Caco-2 (cell line): ENCODE results near the gene PRR16. TPM values are rescaled to one million over a fixed set of nuclear protein-coding genes. Genes with fewer than 3 reads are reported as not detected.

Experiments
- BruUV-seq: library from RNA; stranded (reverse); fragments of 400-500 nt; replicated peaks from 2 replicates; lab custom pipeline; 2021; lab: Mats Ljungman, UMichigan
- CTCF ChIA-PET: fragments of 300-600 bp; sonication (Branson Sonifier 250); formaldehyde crosslinking; loops from one replicate; lab custom pipeline; 2022; ENCODE audit warnings: antibody characterized with exemption; lab: Charles Lee
- POLR2A ChIA-PET: fragments of 300-600 bp; sonication (Branson Sonifier 250); formaldehyde crosslinking; loops from one replicate; lab custom pipeline; 2022; ENCODE audit warnings: antibody characterized with exemption; lab: Charles Lee
- DNase-seq, 2 experiments: peaks; one replicate each; pipeline versions ENCODE4 v3.0.0 to v3.0.0-alpha.2; 2020 to 2022
- H3K27me3 ChIP-seq: replicated peaks from 2 replicates; pipeline ENCODE4 v1.6.0; 2011; ENCODE audit warnings: low read length; ENCODE audit not compliant: control insufficient read depth, insufficient read depth
- H3K36me3 ChIP-seq: 2 replicates; pipeline ENCODE4 v1.5.1; 2011; ENCODE audit warnings: low read length; ENCODE audit not compliant: control insufficient read depth, insufficient read depth
- H3K4me1 ChIP-seq: fragments of 250-450 bp; sonication (Bioruptor Pico); 2 replicates; pipeline ENCODE4 v1.5.1; 2020; ENCODE audit warnings: mild to moderate bottlenecking
- H3K4me3 ChIP-seq: 2 replicates; pipeline ENCODE4 v1.5.1; 2011; ENCODE audit warnings: low read depth, mild to moderate bottlenecking, control low read depth, low read length
- H3K9me3 ChIP-seq: fragments of 250-450 bp; sonication (Bioruptor Pico); 2 replicates; pipeline ENCODE4 v1.5.1; 2020; ENCODE audit warnings: mild to moderate bottlenecking, moderate library complexity
- H3K27ac Mint-ChIP-seq: one replicate; pipeline ENCODE4 v1.8.0; 2022; ENCODE audit warnings: mixed read lengths; ENCODE audit not compliant: unreplicated experiment
- H3K27me3 Mint-ChIP-seq: one replicate; pipeline ENCODE4 v1.8.0; 2022; ENCODE audit warnings: mixed read lengths; ENCODE audit not compliant: insufficient read depth, unreplicated experiment
- H3K36me3 Mint-ChIP-seq: one replicate; pipeline ENCODE4 v1.8.0; 2022; ENCODE audit warnings: mild to moderate bottlenecking, mixed read lengths; ENCODE audit not compliant: insufficient read depth, unreplicated experiment
- H3K4me1 Mint-ChIP-seq: one replicate; pipeline ENCODE4 v1.8.0; 2022; ENCODE audit warnings: low read depth, mixed read lengths; ENCODE audit not compliant: unreplicated experiment
- H3K4me3 Mint-ChIP-seq: one replicate; pipeline ENCODE4 v1.8.0; 2022; ENCODE audit warnings: mild to moderate bottlenecking, moderate library complexity, mixed read lengths; ENCODE audit not compliant: unreplicated experiment
- H3K9me3 Mint-ChIP-seq: one replicate; pipeline ENCODE4 v1.8.0; 2022; ENCODE audit warnings: mixed read lengths; ENCODE audit not compliant: unreplicated experiment
- CTCF ChIP-seq, 2 experiments: fragments of 200-600 bp in 1 of 2; IDR thresholded peaks; 1 replicate in 1 of 2; 2 replicates in 1 of 2; pipeline versions ENCODE4 v1.5.1 to v1.8.0; 2011 to 2022; ENCODE audit warnings: antibody characterized with exemption in 1 of 2, control low read depth in 1 of 2, inconsistent platforms in 1 of 2, low read depth in 1 of 2, low read length in 1 of 2, mild to moderate bottlenecking in 1 of 2, moderate library complexity in 1 of 2; ENCODE audit not compliant: insufficient read depth in 1 of 2, severe bottlenecking in 1 of 2, unreplicated experiment in 1 of 2
- intact Hi-C: fragments of 100-400 bp; cut with micrococcal nuclease; formaldehyde crosslinking; loops from one replicate; pipeline ENCODE4 v1.10.0; 2022; ENCODE audit not compliant: unreplicated experiment
- total RNA-seq: library from RNA; stranded (reverse); gene quantifications from 2 replicates; pipeline ENCODE4 v1.2.3, GENCODE V29; 2022

The PRR16 gene
- total RNA-seq, 1 experiment from 2014 or later = not detected

DNA sequence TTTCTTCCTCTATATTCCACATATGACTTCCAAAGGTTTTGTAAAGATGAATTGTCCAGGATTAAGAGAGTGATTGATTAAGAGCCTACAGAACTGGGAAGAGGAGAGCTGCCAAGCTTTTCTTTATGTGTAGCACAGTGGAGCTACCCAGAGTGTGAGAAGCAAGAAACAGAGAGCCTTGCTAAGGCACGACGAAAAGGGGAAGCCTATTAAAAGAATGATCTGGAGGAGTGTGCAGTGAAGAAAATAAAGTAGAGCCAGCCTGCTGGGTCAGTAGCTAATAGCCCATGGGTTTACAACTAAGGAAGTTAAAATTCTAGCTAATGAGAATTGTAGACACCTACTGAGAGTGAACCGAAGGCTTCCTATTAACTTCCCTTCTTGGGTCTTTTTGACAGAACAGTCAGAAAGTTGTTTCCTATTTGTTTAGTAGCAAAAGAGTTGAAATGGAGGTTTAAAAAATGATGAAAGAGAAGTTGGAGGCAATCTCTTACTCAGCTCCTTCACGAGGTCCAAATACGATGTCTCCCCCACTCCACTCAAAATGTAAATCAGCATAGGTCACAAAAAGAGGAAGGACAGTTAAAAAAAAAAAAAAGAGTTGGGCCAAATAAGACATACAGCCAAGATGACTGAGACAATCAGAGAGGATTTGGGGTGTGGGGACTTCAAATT is 957 bp upstream of the PRR16 start:
- no peaks in the 10 kb centered on the region for H3K4me1 ChIP-seq
- H3K27me3 ChIP-seq = no peaks in the 10 kb centered on the region
- H3K9me3 ChIP-seq = no peaks in the 10 kb centered on the region
- intact Hi-C loops = no loop called here
- H3K27ac Mint-ChIP-seq = no peak overlapping the region
- H3K27me3 Mint-ChIP-seq = peaks cover 12% of the 10 kb centered on the region
- no peaks in the 10 kb centered on the region for H3K4me1 Mint-ChIP-seq
- no peak overlapping the region for H3K4me3 ChIP-seq
- ChIA-PET CTCF (interaction anchor here (0.6 kb wide), 1 partner anchor 685 kb away, joined by 4 read pairs; no protein-coding TSS in a partner anchor), POLR2A (interaction anchor here (0.7 kb wide), 1 partner anchor 566 kb away, joined by 4 read pairs; no protein-coding TSS in a partner anchor)
- TF ChIP-seq CTCF (IDR thresholded peaks at IDR 0.05; ENCODE audit: insufficient read depth in 1 of 2, low read depth in 1 of 2, low read length in 1 of 2, severe bottlenecking in 1 of 2, unreplicated experiment in 1 of 2) = no peak
- no peak for DNase-seq
- H3K36me3 Mint-ChIP-seq = no peaks in the 10 kb centered on the region
- no peaks in the 10 kb centered on the region for H3K36me3 ChIP-seq
- H3K4me3 Mint-ChIP-seq = no peak overlapping the region
- no peaks in the 10 kb centered on the region for H3K9me3 Mint-ChIP-seq
- no TSS peak for BruUV-seq

DNA sequence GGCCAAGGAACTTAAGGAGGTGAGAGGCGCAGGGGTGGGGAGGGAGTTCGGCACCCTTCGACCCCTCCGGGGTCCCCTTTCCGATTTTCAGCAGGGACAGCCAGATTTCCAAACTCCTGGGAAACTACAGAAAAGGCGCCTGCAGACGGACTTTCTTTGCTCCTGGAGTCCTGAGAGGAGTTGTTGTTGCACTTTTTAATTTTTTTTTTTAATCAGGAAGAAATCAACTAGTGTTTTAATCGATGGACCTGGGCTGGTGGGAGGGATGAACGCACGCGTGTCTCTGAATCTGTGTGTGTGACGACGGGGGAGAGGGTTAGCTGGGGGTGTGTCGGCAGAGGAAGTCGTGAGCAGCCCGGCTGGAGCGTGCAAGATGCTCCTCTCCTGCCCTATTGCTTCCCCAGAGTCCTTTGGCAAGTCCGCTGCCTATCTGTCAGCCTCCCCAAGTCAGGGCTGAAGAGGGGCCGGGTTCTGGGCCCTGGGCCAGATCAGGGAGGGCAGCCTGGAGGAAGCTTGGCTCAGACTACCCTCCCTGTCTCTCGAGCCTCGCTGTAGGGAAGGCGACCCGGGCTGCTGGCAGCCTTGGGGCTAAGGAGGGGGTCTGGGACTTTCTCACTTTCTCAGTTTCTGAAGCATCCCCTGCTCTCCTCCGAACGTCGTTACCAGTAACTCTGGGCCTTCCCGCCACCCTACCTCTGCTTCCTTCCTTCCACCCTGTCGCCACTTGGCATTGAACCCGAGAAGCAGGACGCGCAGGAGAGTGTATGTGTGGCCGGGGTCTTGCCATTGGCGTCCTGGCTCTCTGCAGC is 731 bp downstream of the PRR16 start:
- Mint-ChIP-seq H3K4me1 (no peaks in the 10 kb centered on the region), H3K36me3 (no peaks in the 10 kb centered on the region), H3K9me3 (no peaks in the 10 kb centered on the region), H3K4me3 (no peak overlapping the region), H3K27ac (no peak overlapping the region), H3K27me3 (peaks cover 12% of the 10 kb centered on the region)
- no peaks in the 10 kb centered on the region for H3K27me3 ChIP-seq
- CTCF ChIA-PET = no interaction called here
- TF ChIP-seq CTCF (IDR thresholded peaks at IDR 0.05; ENCODE audit: insufficient read depth in 1 of 2, low read depth in 1 of 2, low read length in 1 of 2, severe bottlenecking in 1 of 2, unreplicated experiment in 1 of 2) = no peak
- no peaks in the 10 kb centered on the region for H3K4me1 ChIP-seq
- DNase-seq = peak in 1 of 2 experiments; percentile 25
- POLR2A ChIA-PET = no interaction called here
- H3K9me3 ChIP-seq = no peaks in the 10 kb centered on the region
- no peaks in the 10 kb centered on the region for H3K36me3 ChIP-seq
- no peak overlapping the region for H3K4me3 ChIP-seq
- intact Hi-C loops = no loop called here
- no TSS peak for BruUV-seq

GRCh38 chr5:120465436-120465961 is 1.4 kb downstream of the PRR16 start:
- peaks cover 12% of the 10 kb centered on the region for H3K27me3 Mint-ChIP-seq
- Histone ChIP-seq H3K4me3 (no peak overlapping the region), H3K4me1 (no peaks in the 10 kb centered on the region), H3K9me3 (no peaks in the 10 kb centered on the region), H3K36me3 (no peaks in the 10 kb centered on the region), H3K27me3 (no peaks in the 10 kb centered on the region)
- no peaks in the 10 kb centered on the region for H3K9me3 Mint-ChIP-seq
- CTCF ChIA-PET = no interaction called here
- H3K27ac Mint-ChIP-seq = no peak overlapping the region
- H3K36me3 Mint-ChIP-seq = no peaks in the 10 kb centered on the region
- no peak for TF ChIP-seq CTCF (IDR thresholded peaks at IDR 0.05; ENCODE audit: insufficient read depth in 1 of 2, low read depth in 1 of 2, low read length in 1 of 2, severe bottlenecking in 1 of 2, unreplicated experiment in 1 of 2)
- POLR2A ChIA-PET = no interaction called here
- no TSS peak for BruUV-seq
- DNase-seq = no peak
- H3K4me3 Mint-ChIP-seq = no peak overlapping the region
- intact Hi-C loops = no loop called here
- no peaks in the 10 kb centered on the region for H3K4me1 Mint-ChIP-seq
